Activated T-helper 1 cell treated with anti-CD3 and anti-CD28 coated beads, Interleukin-12 subunit alpha, Interleukin-12 subunit beta, Interleukin-2, Interleukin-4 antibody, amounts not matched to agents 30 ng/mL and 10 ng/mL and 1 ng/mL, durations not matched to agents 14 hours and 24 hours and 36 hours (primary cell): ENCODE measurements around the gene DYSF. TPM values are rescaled to one million over a fixed set of nuclear protein-coding genes. Genes with fewer than 3 reads are reported as not detected.

ENCODE experiments used
- DNase-seq: peaks from one replicate; pipeline ENCODE4 v3.0.0; 2021; ENCODE audit warnings: low spot score
- H3K27ac Mint-ChIP-seq: one replicate; pipeline ENCODE4 v1.8.0; 2021; ENCODE audit warnings: mild to moderate bottlenecking, mixed read lengths
- H3K27me3 Mint-ChIP-seq: one replicate; pipeline ENCODE4 v1.8.0; 2022; ENCODE audit warnings: mild to moderate bottlenecking, moderate library complexity, mixed read lengths; ENCODE audit not compliant: insufficient read depth
- H3K36me3 Mint-ChIP-seq: one replicate; pipeline ENCODE4 v1.8.0; 2021; ENCODE audit warnings: low read depth, mixed read lengths
- H3K4me1 Mint-ChIP-seq: one replicate; pipeline ENCODE4 v1.8.0; 2021; ENCODE audit warnings: low read depth, mixed read lengths
- H3K4me3 Mint-ChIP-seq: one replicate; pipeline ENCODE4 v1.8.0; 2021; ENCODE audit warnings: mild to moderate bottlenecking, moderate library complexity, mixed read lengths
- H3K9me3 Mint-ChIP-seq: one replicate; pipeline ENCODE4 v1.8.0; 2021; ENCODE audit warnings: mixed read lengths
- intact Hi-C: fragments of 100-400 bp; cut with micrococcal nuclease; formaldehyde crosslinking; loops from one replicate; pipeline ENCODE4 v1.15.1; 2024
- total RNA-seq: library from RNA; stranded (reverse); gene quantifications from 2 replicates; pipeline ENCODE4 v1.2.3, GENCODE V29; 2022

Gene DYSF
- total RNA-seq, 1 donor from 2014 or later: not detected

DNA sequence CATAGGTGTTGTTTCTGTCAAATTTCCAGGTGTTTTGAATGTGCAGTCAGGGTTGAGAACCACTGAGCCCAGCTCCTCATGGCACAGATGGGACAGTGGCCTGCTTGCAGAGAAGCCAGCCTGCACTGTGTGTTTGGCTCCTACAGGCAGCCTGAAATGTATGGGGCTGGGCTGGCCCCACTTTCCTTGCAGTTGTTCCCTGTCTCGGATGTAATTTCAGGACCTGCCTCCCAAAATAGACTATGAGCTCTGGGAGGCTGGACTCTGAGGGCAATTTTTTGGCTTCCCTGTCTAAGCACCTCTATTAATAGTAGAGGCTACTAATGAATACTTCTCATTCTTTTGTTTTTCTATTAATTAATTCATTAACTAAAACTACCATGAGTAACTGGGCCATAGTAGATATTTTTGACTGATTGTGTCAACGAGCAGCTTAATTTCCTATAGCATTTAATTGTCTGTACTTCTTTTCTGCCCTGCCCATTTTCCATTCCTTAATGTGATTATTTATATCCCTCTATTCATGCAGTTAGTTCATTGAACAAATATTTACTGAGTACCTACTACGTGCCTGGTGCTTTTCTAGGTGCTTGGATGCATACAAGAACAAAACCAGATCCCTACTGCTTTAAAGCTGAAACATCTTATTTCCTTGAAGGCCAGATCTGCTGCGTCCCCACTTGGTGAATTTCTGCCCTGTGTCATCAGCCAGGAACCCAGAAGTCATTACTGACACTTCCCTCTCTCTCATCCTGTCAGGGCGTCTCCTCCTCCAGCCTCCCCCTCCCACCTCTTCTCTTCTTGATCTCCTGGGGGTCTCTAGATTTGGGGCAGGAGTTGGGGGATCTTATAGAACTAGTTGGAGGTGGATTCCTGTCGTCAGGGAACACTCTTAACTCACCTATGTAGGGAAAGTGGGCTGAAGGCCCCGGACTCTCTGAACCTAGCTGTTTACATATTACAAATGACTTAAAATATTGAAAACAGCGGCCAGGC, 16.3 kb downstream of the DYSF start:
- Mint-ChIP-seq H3K4me1 (peaks cover 8% of the 10 kb centered on the region), H3K4me3 (no peak overlapping the region), H3K27me3 (peaks cover 37% of the 10 kb centered on the region), H3K9me3 (no peaks in the 10 kb centered on the region), H3K36me3 (no peaks in the 10 kb centered on the region), H3K27ac (no peak overlapping the region)
- no peak for DNase-seq
- intact Hi-C loops: no loop called here

DNA sequence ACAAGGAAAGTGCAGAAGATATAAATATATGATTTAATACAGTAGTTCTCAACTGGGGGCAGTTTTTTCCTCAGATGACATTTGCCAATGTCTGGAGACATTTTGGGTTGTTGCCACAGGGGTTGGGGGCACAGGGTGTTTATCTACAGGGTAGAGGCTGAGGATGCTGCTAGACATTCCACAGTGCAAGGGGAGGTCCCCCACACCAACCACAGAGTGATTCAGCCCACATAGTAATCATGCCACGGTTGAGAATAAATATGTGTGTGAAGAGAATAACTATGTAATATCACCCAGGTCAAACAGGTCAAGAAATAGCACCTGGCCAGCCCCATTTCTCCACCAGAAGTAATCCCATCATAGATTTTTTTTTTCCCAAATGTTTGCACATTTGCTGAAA, 17.9 kb downstream of the DYSF start:
- H3K27ac Mint-ChIP-seq: no peak overlapping the region
- no peaks in the 10 kb centered on the region for H3K9me3 Mint-ChIP-seq
- H3K4me1 Mint-ChIP-seq: peaks cover 8% of the 10 kb centered on the region
- intact Hi-C loops: no loop called here
- H3K4me3 Mint-ChIP-seq: no peak overlapping the region
- H3K36me3 Mint-ChIP-seq: no peaks in the 10 kb centered on the region
- peaks cover 39% of the 10 kb centered on the region for H3K27me3 Mint-ChIP-seq
- no peak for DNase-seq

DNA sequence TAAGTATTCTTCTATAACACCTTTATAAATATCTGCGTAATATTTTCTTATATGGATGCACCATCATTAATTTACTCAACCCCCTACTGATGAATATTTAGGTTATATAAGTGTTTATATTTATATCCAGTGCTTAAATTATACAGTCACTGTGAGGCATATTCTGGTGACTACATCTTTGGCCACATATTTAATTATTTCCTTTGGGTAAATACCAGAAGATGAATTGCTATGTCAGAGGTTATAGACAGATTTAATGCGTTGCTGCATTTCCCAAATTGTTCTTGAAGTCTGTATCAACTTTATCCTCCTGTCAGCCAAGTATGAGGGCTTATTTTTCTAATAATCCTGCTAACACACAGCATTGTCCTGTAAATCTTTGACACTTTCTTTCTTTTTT, 18.7 kb downstream of the DYSF start:
- Mint-ChIP-seq H3K27me3 (peaks cover 36% of the 10 kb centered on the region), H3K4me1 (peaks cover 5% of the 10 kb centered on the region), H3K4me3 (no peak overlapping the region), H3K27ac (no peak overlapping the region), H3K9me3 (no peaks in the 10 kb centered on the region), H3K36me3 (no peaks in the 10 kb centered on the region)
- DNase-seq: no peak
- intact Hi-C loops: no loop called here

DNA sequence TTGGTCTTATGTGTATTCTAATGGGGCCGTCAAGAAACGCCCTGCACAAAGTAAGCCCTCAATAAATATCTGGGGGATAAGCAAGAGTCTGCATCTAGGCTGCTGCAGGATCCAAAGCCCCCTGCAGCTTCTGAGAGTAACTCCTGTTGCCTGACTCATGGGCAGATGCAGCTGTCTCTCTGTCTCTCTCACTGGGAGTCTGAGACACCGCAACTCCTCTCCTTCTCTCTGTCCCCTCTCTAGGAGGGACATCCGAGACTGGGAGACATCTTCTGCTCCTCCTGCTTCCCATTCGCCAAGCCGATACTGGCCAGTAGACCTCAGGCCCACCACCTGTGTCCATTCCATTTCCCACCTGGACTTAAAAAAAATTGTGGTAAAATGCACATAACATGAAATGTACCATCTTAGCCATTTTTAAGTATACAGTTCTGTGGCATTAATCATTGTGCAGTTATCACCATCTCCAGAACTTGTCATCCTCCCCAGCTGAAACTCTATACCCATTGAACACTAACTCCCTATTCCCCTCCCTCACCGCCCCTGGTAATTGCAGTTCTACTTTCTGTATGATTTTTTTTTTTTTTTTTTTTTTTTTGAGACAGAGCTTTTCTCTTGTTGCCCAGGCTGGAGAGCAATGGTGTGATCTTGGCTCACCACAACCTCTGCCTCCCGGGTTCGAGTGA, 20.1 kb downstream of the DYSF start:
- Mint-ChIP-seq H3K27ac (no peak overlapping the region), H3K4me1 (no peaks in the 10 kb centered on the region), H3K27me3 (peaks cover 21% of the 10 kb centered on the region), H3K36me3 (no peaks in the 10 kb centered on the region), H3K9me3 (no peaks in the 10 kb centered on the region), H3K4me3 (no peak overlapping the region)
- no peak for DNase-seq
- intact Hi-C loops: no loop called here

DNA sequence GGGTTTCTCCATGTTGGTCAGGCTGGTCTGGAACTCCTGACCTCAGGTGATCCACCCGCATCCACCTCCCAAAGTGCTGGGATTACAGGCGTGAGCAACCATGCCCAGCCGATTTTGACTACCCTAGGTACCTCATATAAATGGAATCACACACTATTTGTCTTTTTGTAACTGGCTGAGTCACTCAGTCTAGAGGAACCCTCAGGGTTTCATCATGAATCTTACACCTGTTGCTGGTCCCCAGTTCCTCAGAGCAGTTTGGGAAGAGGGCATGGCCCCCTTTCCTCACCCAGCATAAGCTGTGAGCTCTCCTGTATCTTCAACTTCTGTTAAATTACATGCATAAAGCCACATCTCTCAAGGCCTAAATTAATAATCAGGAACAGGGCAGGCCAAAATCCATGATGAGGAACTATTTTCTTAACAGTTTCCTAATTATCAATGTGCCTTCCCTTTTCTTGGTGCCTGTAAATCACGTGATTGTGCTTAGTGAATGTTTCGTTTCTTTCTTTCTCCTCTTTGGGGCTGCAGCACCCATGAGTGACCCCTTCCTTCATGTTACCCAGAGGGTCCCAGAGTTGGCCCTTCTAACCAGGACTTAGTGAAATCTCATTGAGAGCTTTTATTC, 20.9 kb downstream of the DYSF start:
- Mint-ChIP-seq H3K4me1 (no peaks in the 10 kb centered on the region), H3K27ac (no peak overlapping the region), H3K4me3 (no peak overlapping the region), H3K27me3 (peaks cover 14% of the 10 kb centered on the region), H3K9me3 (no peaks in the 10 kb centered on the region), H3K36me3 (no peaks in the 10 kb centered on the region)
- intact Hi-C loops: no loop called here
- no peak for DNase-seq

DNA sequence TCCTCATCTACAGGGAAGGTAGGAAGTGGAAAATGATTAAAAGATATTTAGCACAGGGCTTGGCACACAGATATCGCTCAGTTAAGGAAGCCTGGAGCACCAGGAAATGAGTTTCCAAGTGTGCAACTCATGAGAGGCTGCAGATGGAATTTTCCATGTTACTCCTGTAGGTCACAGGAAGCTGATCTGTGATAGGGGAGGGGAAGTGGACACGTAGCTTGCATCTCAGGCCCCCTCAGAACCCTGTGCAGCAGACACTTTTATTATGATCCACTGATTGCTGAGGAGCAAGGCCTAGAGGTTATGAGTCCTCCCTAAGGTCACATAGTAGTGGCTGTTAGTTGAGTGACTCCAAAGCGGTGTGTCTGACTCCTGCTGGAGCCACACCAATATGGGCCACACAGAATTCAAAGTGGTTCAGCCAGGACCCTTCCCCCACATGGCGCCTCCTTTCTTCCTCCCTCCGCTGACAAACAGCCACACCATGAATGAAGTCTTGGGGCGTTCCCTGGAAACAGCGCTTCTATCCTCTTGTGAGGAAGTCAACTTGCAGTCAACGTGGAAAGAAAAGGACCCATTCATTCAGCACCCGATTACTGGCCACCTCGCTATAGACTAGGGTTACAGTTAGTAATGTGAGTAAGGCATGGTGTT, 21.5 kb downstream of the DYSF start:
- H3K36me3 Mint-ChIP-seq: no peaks in the 10 kb centered on the region
- intact Hi-C loops: no loop called here
- H3K27me3 Mint-ChIP-seq: peaks cover 11% of the 10 kb centered on the region
- no peak for DNase-seq
- no peaks in the 10 kb centered on the region for H3K4me1 Mint-ChIP-seq
- H3K9me3 Mint-ChIP-seq: no peaks in the 10 kb centered on the region
- H3K27ac Mint-ChIP-seq: no peak overlapping the region
- no peak overlapping the region for H3K4me3 Mint-ChIP-seq

DNA sequence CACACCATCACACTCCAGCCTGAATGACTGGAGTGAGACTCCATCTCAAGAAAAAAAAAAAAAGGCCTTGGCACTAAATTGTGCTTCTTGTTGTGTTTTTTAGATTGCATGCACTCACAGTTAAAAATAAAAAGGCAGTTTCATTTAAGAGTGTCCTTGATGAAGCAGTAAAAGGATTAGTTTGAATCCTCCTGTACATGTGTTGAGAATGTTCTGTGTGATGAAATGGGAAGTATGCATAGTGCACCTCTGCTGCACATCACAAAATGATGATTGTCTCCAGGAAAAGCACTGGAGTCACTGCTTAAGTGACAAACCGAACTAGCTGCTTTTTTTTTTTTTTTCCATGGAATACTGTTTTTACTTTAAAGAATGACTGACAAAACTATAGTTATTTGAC, 23.1 kb downstream of the DYSF start:
- no peaks in the 10 kb centered on the region for H3K36me3 Mint-ChIP-seq
- intact Hi-C loops: no loop called here
- no peak for DNase-seq
- no peaks in the 10 kb centered on the region for H3K9me3 Mint-ChIP-seq
- no peak overlapping the region for H3K4me3 Mint-ChIP-seq
- H3K4me1 Mint-ChIP-seq: no peaks in the 10 kb centered on the region
- peaks cover 8% of the 10 kb centered on the region for H3K27me3 Mint-ChIP-seq
- H3K27ac Mint-ChIP-seq: no peak overlapping the region

DNA sequence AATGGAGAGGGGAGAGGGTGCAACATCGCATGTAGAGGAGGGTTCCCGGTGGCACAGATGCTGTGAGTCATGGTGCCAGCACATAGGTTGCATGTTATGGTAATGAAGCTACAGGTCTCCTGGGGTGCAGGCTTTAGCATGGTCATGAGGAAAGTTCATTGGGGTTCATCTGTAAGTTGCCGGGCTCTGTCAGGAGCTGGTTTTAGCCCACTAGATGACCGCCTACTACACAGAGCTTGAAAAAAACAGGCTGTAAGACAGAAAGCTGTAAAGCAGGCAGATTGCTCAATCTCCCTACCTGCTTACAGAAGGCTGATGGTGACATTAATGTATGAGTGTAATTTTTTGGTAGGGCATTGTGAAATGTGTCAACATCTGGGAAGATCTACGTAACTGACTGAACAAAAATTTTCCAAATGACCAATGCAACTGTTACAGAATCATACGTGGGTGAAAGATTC, 23.9 kb downstream of the DYSF start:
- DNase-seq: no peak
- H3K4me3 Mint-ChIP-seq: no peak overlapping the region
- intact Hi-C loops: no loop called here
- H3K9me3 Mint-ChIP-seq: no peaks in the 10 kb centered on the region
- no peaks in the 10 kb centered on the region for H3K36me3 Mint-ChIP-seq
- H3K27me3 Mint-ChIP-seq: peaks cover 8% of the 10 kb centered on the region
- no peaks in the 10 kb centered on the region for H3K4me1 Mint-ChIP-seq
- H3K27ac Mint-ChIP-seq: no peak overlapping the region

DNA sequence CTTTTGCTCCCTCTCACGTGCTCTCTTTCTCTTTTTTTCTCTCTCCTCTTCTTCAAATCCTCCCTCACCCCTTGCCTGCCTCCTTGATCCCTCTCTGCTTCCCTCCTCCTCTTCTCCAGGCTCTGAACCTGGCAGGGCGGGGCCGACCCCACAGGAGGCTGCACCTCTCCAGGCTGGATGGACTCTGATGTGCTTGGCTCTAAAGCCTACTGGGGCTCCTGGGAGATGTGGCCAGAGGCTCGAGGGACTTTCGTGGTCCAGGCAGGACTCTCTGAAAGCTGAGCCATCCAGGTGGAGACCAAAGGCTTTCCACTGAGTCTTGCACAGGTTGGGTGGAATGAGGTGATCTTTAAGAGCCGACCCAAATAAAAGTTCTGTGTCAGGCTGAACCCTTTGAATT, 25.4 kb downstream of the DYSF start:
- H3K27ac Mint-ChIP-seq: no peak overlapping the region
- intact Hi-C loops: no loop called here
- no peak overlapping the region for H3K4me3 Mint-ChIP-seq
- H3K9me3 Mint-ChIP-seq: no peaks in the 10 kb centered on the region
- no peaks in the 10 kb centered on the region for H3K36me3 Mint-ChIP-seq
- H3K27me3 Mint-ChIP-seq: peaks cover 8% of the 10 kb centered on the region
- DNase-seq: no peak
- H3K4me1 Mint-ChIP-seq: no peaks in the 10 kb centered on the region

DNA sequence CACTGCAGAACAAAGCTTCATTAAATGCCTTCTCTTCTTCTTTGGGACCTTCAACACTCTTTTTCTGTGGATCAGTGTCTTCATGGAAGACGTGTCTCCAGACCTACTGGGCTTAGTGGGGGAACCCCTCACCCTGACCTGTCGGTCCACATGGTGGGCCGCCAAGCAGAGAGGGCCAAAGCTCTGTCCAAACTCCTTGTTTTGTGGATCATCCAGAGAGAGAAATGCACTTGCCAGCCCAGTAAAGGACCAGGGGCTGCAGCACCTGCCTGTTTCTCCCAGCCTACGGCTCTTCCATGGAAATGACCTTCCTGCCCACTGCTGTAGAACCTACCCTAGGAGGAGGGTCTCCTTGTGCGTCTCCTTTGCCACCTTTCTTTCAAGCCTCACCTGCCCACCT, 25.9 kb downstream of the DYSF start:
- DNase-seq: no peak
- Mint-ChIP-seq H3K36me3 (no peaks in the 10 kb centered on the region), H3K4me1 (no peaks in the 10 kb centered on the region), H3K27ac (no peak overlapping the region), H3K4me3 (no peak overlapping the region), H3K9me3 (no peaks in the 10 kb centered on the region), H3K27me3 (peaks cover 8% of the 10 kb centered on the region)
- intact Hi-C loops: no loop called here

DNA sequence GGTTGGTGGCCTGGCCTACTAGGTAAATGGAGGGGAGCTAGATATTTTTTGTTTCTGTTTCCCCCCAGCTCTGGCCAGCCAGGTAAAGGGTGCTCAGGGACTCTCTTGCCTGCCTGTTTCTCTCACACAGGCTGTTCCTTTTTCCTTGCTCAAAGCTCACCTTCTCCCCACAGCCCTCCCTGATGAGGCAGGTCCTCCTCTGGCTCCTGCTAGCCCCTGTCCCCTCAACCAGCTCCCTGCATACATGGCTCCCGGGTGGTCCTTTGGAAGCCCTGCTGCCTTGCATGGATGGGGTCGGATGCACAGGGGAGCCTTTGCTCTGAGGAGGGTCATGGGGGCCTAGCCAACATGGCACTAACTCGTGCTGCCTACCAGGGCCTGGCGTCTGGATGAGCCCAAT, 27.8 kb downstream of the DYSF start:
- H3K27ac Mint-ChIP-seq: no peak overlapping the region
- H3K9me3 Mint-ChIP-seq: no peaks in the 10 kb centered on the region
- no peaks in the 10 kb centered on the region for H3K4me1 Mint-ChIP-seq
- H3K27me3 Mint-ChIP-seq: peaks cover 7% of the 10 kb centered on the region
- H3K36me3 Mint-ChIP-seq: no peaks in the 10 kb centered on the region
- H3K4me3 Mint-ChIP-seq: no peak overlapping the region
- DNase-seq: no peak
- intact Hi-C loops: no loop called here

DNA sequence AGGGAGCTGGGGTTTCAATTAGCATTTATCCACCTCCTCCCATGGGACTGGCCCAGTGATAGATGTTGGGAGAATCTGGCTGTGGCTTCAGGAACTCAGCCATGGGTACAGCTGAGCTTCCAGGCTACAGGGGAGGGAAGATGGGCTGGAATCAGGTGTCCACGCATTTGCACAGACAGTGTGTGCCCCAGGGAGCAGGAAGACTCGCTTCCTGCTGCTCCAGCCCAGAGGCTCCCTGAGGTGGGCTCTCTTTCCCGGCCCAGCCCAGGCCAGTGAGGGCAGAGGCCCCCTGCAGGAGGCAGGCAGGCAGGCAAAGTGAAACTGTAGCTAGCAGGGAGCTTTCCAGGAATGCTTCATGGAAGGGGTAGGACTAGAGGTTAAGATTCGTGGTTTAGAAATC, 28.7 kb downstream of the DYSF start:
- Mint-ChIP-seq H3K9me3 (no peaks in the 10 kb centered on the region), H3K36me3 (no peaks in the 10 kb centered on the region), H3K27ac (no peak overlapping the region), H3K4me1 (no peaks in the 10 kb centered on the region), H3K27me3 (peaks cover 7% of the 10 kb centered on the region), H3K4me3 (no peak overlapping the region)
- intact Hi-C loops: no loop called here
- no peak for DNase-seq
